ENCODE data around the gene CLEC18A.
"Not testable (repeated sequence)": the region's sequence is repeated elsewhere in the genome, so short reads cannot be mapped to it uniquely, and the experiment has no call there.

GRCh38 chr16:69965661-69966054 lies 14.5 kb downstream of the CLEC18A start:
- TF ChIP-seq CTCF, POLR2A (IDR thresholded peaks at IDR 0.05): not testable (repeated sequence)
